Panc1 (cell line): ENCODE measurements around the gene KLF16. TPM values are rescaled to one million over a fixed set of nuclear protein-coding genes. Genes with fewer than 3 reads are reported as not detected.

Source experiments
- ATAC-seq: fragments of 200-7000 bp; cut with Tn5 transposase; 2 replicates; pipeline ENCODE4 v1.9.1; 2020; ENCODE audit warnings: mild to moderate bottlenecking, moderate library complexity
- BruUV-seq: library from RNA; stranded (reverse); fragments of 400-500 nt; replicated peaks from 2 replicates; lab custom pipeline; 2021; lab: Mats Ljungman, UMichigan
- CTCF ChIA-PET: fragments of 300-600 bp; sonication (Branson Sonifier 250); formaldehyde crosslinking; loops from one replicate; lab custom pipeline; 2022; ENCODE audit warnings: antibody characterized with exemption; lab: Charles Lee
- POLR2A ChIA-PET: fragments of 300-600 bp; sonication (Branson Sonifier 250); formaldehyde crosslinking; loops from one replicate; lab custom pipeline; 2022; ENCODE audit warnings: antibody characterized with exemption; lab: Charles Lee
- DNase-seq: peaks from one replicate; pipeline ENCODE4 v3.0.0-alpha.2; 2010; ENCODE audit warnings: low read depth, low spot score
- H3K27ac ChIP-seq: 2 replicates; pipeline ENCODE4 v1.5.1; 2011; ENCODE audit warnings: mild to moderate bottlenecking, low read length, inconsistent platforms
- H3K27me3 ChIP-seq: fragments of 200-500 bp; sonication (Bioruptor generic); 2 replicates; pipeline ENCODE4 v1.6.0; 2014; ENCODE audit warnings: low read length, inconsistent platforms; ENCODE audit not compliant: control insufficient read depth, insufficient read depth
- H3K36me3 ChIP-seq: fragments of 200-500 bp; sonication (Bioruptor generic); 2 replicates; pipeline ENCODE4 v1.5.1; 2014; ENCODE audit warnings: inconsistent platforms, mild to moderate bottlenecking, low read length, moderate library complexity; ENCODE audit not compliant: control insufficient read depth, insufficient read depth
- H3K4me1 ChIP-seq: 2 replicates; pipeline ENCODE4 v1.5.1; 2011; ENCODE audit warnings: inconsistent platforms, mild to moderate bottlenecking, low read length, moderate library complexity; ENCODE audit not compliant: control insufficient read depth, insufficient read depth
- H3K4me3 ChIP-seq, 2 experiments: 2 replicates each; pipeline ENCODE4 v1.5.1; 2011 to 2012; ENCODE audit warnings: low read depth in 2 of 2, low read length in 2 of 2, mild to moderate bottlenecking in 2 of 2, inconsistent platforms in 1 of 2, moderate library complexity in 1 of 2
- H3K9me3 ChIP-seq: fragments of 200-500 bp; sonication (Bioruptor generic); 2 replicates; pipeline ENCODE4 v1.5.1; 2014; ENCODE audit warnings: low read depth, mild to moderate bottlenecking, inconsistent platforms, low read length, moderate library complexity; ENCODE audit not compliant: control insufficient read depth, insufficient read depth
- POLR2AphosphoS5 ChIP-seq: IDR thresholded peaks from 2 replicates; pipeline ENCODE4 v1.6.1; 2012; ENCODE audit warnings: mild to moderate bottlenecking, low read depth, low read length, moderate library complexity
- SIN3A ChIP-seq: IDR thresholded peaks from 2 replicates; pipeline ENCODE4 v1.6.1; 2012; ENCODE audit warnings: low read depth, mild to moderate bottlenecking, low read length, moderate library complexity, borderline replicate concordance; ENCODE audit not compliant: insufficient read depth
- TCF7L2 ChIP-seq: IDR thresholded peaks from 2 replicates; pipeline ENCODE4 v1.6.1; 2011; ENCODE audit warnings: mild to moderate bottlenecking, low read depth, low read length, inconsistent platforms
- in situ Hi-C: cut with HindIII; loops from 2 replicates; pipeline ENCODE4 v1.10.0; 2016; ENCODE audit warnings: low sequenced_read_pairs, low pct_unique_long_range_greater_than_20kb
- intact Hi-C: fragments of 100-400 bp; cut with micrococcal nuclease; formaldehyde crosslinking; loops from one replicate; pipeline ENCODE4 v1.10.0; 2022; ENCODE audit not compliant: unreplicated experiment
- total RNA-seq: library from RNA; stranded (reverse); gene quantifications from one replicate; pipeline ENCODE4 v1.2.1, GENCODE V29; 2021; ENCODE audit not compliant: unreplicated experiment
- TF ChIP-seq, protein P1 (sequence below): fragments of 450-650 bp; IDR thresholded peaks from 2 replicates; pipeline ENCODE4 v1.5.1; 2017; ENCODE audit warnings: mild to moderate bottlenecking
- TF ChIP-seq, protein P2 (sequence below), 2 experiments: IDR thresholded peaks; 2 replicates each; pipeline ENCODE4 v1.6.1; 2011 to 2012; ENCODE audit warnings: low read depth in 2 of 2, control low read depth in 1 of 2, low read length in 1 of 2, mild to moderate bottlenecking in 1 of 2, moderate library complexity in 1 of 2; ENCODE audit not compliant: insufficient read depth in 1 of 2

The KLF16 gene
- total RNA-seq, 1 experiment from 2014 or later = 79.3 TPM

- Histone ChIP-seq H3K27ac (no peak overlapping the region), H3K36me3 (no peaks in the 10 kb centered on the region), H3K27me3 (no peaks in the 10 kb centered on the region), H3K4me1 (peaks cover 13% of the 10 kb centered on the region), H3K4me3 (no peak overlapping the region), H3K9me3 (no peaks in the 10 kb centered on the region)
- TF ChIP-seq POLR2AphosphoS5 (no peak), TCF7L2 (no peak), SIN3A (no peak)
- TF ChIP-seq, protein P1, sequence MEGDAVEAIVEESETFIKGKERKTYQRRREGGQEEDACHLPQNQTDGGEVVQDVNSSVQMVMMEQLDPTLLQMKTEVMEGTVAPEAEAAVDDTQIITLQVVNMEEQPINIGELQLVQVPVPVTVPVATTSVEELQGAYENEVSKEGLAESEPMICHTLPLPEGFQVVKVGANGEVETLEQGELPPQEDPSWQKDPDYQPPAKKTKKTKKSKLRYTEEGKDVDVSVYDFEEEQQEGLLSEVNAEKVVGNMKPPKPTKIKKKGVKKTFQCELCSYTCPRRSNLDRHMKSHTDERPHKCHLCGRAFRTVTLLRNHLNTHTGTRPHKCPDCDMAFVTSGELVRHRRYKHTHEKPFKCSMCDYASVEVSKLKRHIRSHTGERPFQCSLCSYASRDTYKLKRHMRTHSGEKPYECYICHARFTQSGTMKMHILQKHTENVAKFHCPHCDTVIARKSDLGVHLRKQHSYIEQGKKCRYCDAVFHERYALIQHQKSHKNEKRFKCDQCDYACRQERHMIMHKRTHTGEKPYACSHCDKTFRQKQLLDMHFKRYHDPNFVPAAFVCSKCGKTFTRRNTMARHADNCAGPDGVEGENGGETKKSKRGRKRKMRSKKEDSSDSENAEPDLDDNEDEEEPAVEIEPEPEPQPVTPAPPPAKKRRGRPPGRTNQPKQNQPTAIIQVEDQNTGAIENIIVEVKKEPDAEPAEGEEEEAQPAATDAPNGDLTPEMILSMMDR = no peak
- TF ChIP-seq, protein P2, sequence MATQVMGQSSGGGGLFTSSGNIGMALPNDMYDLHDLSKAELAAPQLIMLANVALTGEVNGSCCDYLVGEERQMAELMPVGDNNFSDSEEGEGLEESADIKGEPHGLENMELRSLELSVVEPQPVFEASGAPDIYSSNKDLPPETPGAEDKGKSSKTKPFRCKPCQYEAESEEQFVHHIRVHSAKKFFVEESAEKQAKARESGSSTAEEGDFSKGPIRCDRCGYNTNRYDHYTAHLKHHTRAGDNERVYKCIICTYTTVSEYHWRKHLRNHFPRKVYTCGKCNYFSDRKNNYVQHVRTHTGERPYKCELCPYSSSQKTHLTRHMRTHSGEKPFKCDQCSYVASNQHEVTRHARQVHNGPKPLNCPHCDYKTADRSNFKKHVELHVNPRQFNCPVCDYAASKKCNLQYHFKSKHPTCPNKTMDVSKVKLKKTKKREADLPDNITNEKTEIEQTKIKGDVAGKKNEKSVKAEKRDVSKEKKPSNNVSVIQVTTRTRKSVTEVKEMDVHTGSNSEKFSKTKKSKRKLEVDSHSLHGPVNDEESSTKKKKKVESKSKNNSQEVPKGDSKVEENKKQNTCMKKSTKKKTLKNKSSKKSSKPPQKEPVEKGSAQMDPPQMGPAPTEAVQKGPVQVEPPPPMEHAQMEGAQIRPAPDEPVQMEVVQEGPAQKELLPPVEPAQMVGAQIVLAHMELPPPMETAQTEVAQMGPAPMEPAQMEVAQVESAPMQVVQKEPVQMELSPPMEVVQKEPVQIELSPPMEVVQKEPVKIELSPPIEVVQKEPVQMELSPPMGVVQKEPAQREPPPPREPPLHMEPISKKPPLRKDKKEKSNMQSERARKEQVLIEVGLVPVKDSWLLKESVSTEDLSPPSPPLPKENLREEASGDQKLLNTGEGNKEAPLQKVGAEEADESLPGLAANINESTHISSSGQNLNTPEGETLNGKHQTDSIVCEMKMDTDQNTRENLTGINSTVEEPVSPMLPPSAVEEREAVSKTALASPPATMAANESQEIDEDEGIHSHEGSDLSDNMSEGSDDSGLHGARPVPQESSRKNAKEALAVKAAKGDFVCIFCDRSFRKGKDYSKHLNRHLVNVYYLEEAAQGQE (IDR thresholded peaks at IDR 0.05; ENCODE audit: insufficient read depth in 1 of 2, low read depth in 2 of 2, low read length in 1 of 2) = no peak
- BruUV-seq = no TSS peak
- intact Hi-C loops (no loop called here), in situ Hi-C loops (no loop called here)
- POLR2A ChIA-PET = interaction anchor here (0.6 kb wide), 1 partner anchor 121 kb away, joined by 15 read pairs; no protein-coding TSS in a partner anchor
- DNase-seq = no peak
- CTCF ChIA-PET = interaction anchor here (0.7 kb wide), 1 partner anchor 25 kb away, joined by 3 read pairs; no protein-coding TSS in a partner anchor
- ATAC-seq = no peak
Observed at GRCh38 chr19:1901940-1902404, 38.6 kb upstream of the KLF16 start.

GRCh38 chr19:1896508-1896907 is 33.1 kb upstream of the KLF16 start:
- H3K9me3 ChIP-seq = no peaks in the 10 kb centered on the region

More at GRCh38 chr19:1896508-1896907, 33.1 kb upstream of the KLF16 start:
- H3K4me1 ChIP-seq = peaks cover 3% of the 10 kb centered on the region; the same call in 1 of the 2 replicates
- no peak overlapping the region for H3K27ac ChIP-seq
- no TSS peak for BruUV-seq
- POLR2A ChIA-PET = no interaction called here
- DNase-seq (no peak), ATAC-seq (no peak)
- TF ChIP-seq, protein P2 (IDR thresholded peaks at IDR 0.05; ENCODE audit: insufficient read depth in 1 of 2, low read depth in 2 of 2, low read length in 1 of 2) = no peak
- CTCF ChIA-PET = no interaction called here
- no peaks in the 10 kb centered on the region for H3K36me3 ChIP-seq
- H3K27me3 ChIP-seq = no peaks in the 10 kb centered on the region
- intact Hi-C loops (no loop called here), in situ Hi-C loops (no loop called here)
- H3K4me3 ChIP-seq = no peak overlapping the region
